ENCODE measurements around the gene LRGUK. TPM values are rescaled to one million over a fixed set of nuclear protein-coding genes. Genes with fewer than 3 reads are reported as not detected.

Gene LRGUK
- total RNA-seq, 1 donor, result 0.43 TPM

GRCh38 chr7:134307320-134307719 lies 180.2 kb downstream of the LRGUK start:
- TF ChIP-seq CTCF (IDR thresholded peaks at IDR 0.05; ENCODE audit: insufficient read depth, low read depth, low read length), result no peak
- DNase-seq (ENCODE audit: low read depth), result no peak
- H3K4me3 ChIP-seq (ENCODE audit: low read depth, low read length), result no peak overlapping the region

DNA sequence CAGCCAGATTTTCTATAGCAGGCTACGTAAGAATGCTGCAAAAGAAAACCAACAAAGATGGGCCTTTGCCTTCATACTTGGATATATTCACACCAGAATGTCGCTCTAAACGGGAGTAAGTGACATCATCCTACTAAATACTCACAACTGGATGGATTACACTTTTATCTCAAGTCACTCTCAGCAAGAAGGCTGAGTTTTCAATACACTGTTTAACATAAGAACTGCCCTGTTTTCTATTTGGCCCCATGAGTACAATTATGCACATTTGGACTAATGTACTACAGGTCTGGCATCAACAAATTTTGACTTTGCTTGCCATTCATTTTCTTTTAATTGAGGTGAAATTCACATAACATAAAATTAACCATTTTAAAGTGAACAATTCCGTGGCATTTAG lies 181.4 kb downstream of the LRGUK start:
- no peak overlapping the region for H3K4me3 ChIP-seq (ENCODE audit: low read depth, low read length)
- TF ChIP-seq CTCF (IDR thresholded peaks at IDR 0.05; ENCODE audit: insufficient read depth, low read depth, low read length), result no peak
- no peak for DNase-seq (ENCODE audit: low read depth)

DNA sequence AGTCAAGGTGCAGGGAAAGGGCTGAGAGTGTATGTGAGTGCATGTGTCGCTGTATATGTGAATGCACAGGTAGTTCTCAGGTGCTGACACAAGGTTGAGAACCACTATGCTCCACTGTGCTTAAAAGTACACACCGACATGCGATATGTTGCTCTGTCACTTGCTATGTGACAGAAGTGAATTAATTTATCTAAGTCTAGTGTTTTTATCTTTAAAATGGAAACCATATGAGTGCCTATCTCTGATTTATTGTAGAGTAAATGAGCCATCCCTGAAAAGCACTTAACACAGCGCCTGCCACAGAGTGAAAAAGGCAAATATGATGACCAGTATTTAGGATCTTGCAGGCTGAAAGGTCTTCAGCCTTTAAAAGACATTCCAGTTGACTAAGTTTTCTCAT lies 184.7 kb downstream of the LRGUK start:
- H3K4me3 ChIP-seq (ENCODE audit: low read depth, low read length), result no peak overlapping the region
- DNase-seq (ENCODE audit: low read depth), result no peak
- no peak for TF ChIP-seq CTCF (IDR thresholded peaks at IDR 0.05; ENCODE audit: insufficient read depth, low read depth, low read length)

- TF ChIP-seq CTCF (IDR thresholded peaks at IDR 0.05; ENCODE audit: insufficient read depth, low read depth, low read length), result no peak
- H3K4me3 ChIP-seq (ENCODE audit: low read depth, low read length), result no peak overlapping the region
- no peak for DNase-seq (ENCODE audit: low read depth)
These were observed 185.6 kb downstream of the LRGUK start for GRCh38 chr7:134312717-134313116.

DNA sequence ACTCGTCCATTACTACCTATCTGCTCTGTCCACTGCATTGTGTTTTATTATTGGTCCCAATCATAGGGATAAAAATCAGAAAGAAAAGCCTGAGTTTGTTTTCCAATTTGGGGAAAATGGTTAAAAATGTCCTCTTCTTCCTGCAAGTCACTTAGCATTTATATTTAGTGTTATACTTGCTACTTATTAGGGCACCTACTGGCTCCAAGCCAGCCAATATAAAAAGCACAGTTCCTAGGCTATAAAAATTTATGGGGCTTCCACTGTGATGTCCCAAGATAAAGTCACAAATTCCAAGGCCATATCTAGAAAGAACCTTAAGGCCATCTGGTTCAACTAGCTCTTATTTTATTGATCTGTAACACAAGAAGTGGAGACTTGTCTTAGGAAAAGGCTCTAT lies 186.4 kb downstream of the LRGUK start:
- H3K4me3 ChIP-seq (ENCODE audit: low read depth, low read length), result no peak overlapping the region
- TF ChIP-seq CTCF (IDR thresholded peaks at IDR 0.05; ENCODE audit: insufficient read depth, low read depth, low read length), result no peak
- DNase-seq (ENCODE audit: low read depth), result no peak

Other genes with a start within 250 kb of the LRGUK start
- gene SLC35B4, start 189.6 kb downstream of the LRGUK start, total RNA-seq, result 17.7 and 24.2 TPM in 2 replicates